Daoy (cell line): ENCODE measurements around the gene KLHDC2. TPM values are rescaled to one million over a fixed set of nuclear protein-coding genes. Genes with fewer than 3 reads are reported as not detected.
"Not testable (repeated sequence)": the region's sequence is repeated elsewhere in the genome, so short reads cannot be mapped to it uniquely, and the experiment has no call there.

Experiments used
- DNase-seq: peaks from one replicate; pipeline ENCODE4 v3.0.0-alpha.2; 2015; ENCODE audit warnings: low read depth
- total RNA-seq: library from RNA; depleted of rRNA; stranded (reverse); fragments of >200 nt; shearing (Covaris generic); gene quantifications from 2 replicates; pipeline ENCODE4 v1.2.3, GENCODE V29; 2014; rRNA removed

Gene KLHDC2
- total RNA-seq, 1 experiment from 2014 or later: 41.5 TPM

GRCh38 chr14:49778421-49778820 is 10.5 kb downstream of the KLHDC2 start:
- no peak for DNase-seq

GRCh38 chr14:49781040-49781439 is 13.1 kb downstream of the KLHDC2 start:
- not testable (repeated sequence) for DNase-seq

GRCh38 chr14:49783394-49784014 is 15.6 kb downstream of the KLHDC2 start:
- no peak for DNase-seq

- no peak for DNase-seq
Measured at GRCh38 chr14:49786315-49786714, 18.4 kb downstream of the KLHDC2 start.

GRCh38 chr14:49792618-49793017 is 24.7 kb downstream of the KLHDC2 start:
- no peak for DNase-seq

GRCh38 chr14:49796025-49796424 is 28.1 kb downstream of the KLHDC2 start:
- no peak for DNase-seq

- DNase-seq: no peak
Measured at GRCh38 chr14:49808780-49809179, 40.8 kb downstream of the KLHDC2 start.

GRCh38 chr14:49816118-49816517 is 48.2 kb downstream of the KLHDC2 start:
- not testable (repeated sequence) for DNase-seq

GRCh38 chr14:49816844-49817243 is 48.9 kb downstream of the KLHDC2 start:
- DNase-seq: no peak

GRCh38 chr14:49820176-49820575 is 52.2 kb downstream of the KLHDC2 start:
- no peak for DNase-seq

GRCh38 chr14:49828640-49829039 is 60.7 kb downstream of the KLHDC2 start:
- no peak for DNase-seq

Other genes with a start within 250 kb of the KLHDC2 start
- 2,692 and 3,604 TPM in 2 replicates for gene RPS29, start 181.8 kb upstream of the KLHDC2 start, total RNA-seq
- 48.5 and 51.2 TPM in 2 replicates for gene LRR1, start 169.2 kb upstream of the KLHDC2 start, total RNA-seq
- gene RPL36AL, start 147.5 kb upstream of the KLHDC2 start, total RNA-seq: 257 and 377 TPM in 2 replicates
- 73.3 and 86.8 TPM in 2 replicates for gene MGAT2, start 147.4 kb upstream of the KLHDC2 start, total RNA-seq
- 37.4 and 41.1 TPM in 2 replicates for gene DNAAF2, start 132.9 kb upstream of the KLHDC2 start, total RNA-seq
- 47.0 and 60.2 TPM in 2 replicates for gene POLE2, start 79.9 kb upstream of the KLHDC2 start, total RNA-seq
- gene KLHDC1, start 75.0 kb upstream of the KLHDC2 start, total RNA-seq: 0.33 and 0.51 TPM in 2 replicates
- 68.1 and 69.6 TPM in 2 replicates for gene NEMF, start 84.6 kb downstream of the KLHDC2 start, total RNA-seq
- gene ARF6, start 124.9 kb downstream of the KLHDC2 start, total RNA-seq: 53.5 and 63.9 TPM in 2 replicates